NCI-H2196 treated with DMSO at 0.1 percent for 48 hours (cell line): ENCODE measurements around the gene MPP2.

Source experiments
- DNase-seq: peaks from one replicate; lab custom pipeline; 2025; ENCODE audit not compliant: unreplicated experiment; lab: John Stamatoyannopoulos, UW

The MPP2 gene

DNA sequence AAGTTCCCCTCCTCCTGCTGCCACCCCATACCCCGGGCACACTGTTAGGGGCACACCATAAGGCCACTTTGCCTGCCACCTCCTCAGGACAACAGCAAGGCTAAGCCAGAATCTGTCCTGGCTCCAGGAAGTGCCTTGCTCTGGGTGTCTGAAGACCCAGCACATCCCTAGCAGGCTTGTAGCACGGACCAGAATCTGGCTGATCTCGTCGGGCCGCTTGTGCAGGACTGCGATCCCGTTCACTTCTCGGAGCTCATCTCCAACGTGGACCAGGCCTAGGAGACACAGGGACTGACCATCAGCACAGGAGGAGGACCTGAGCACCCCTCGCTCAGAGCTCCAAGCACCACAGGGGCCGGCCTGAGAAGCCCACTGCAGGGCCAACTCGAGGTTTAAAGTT is 81.8 kb downstream of the MPP2 start:
- no peak for DNase-seq
